Astrocyte of the spinal cord (primary cell): ENCODE measurements around the gene TAS2R9.

Experiments
- DNase-seq: peaks from one replicate; pipeline ENCODE4 v3.0.0; 2011; ENCODE audit warnings: low read depth, low spot score
- H3K4me3 ChIP-seq: 2 replicates; pipeline ENCODE4 v1.5.1; 2011; ENCODE audit warnings: low read depth, mild to moderate bottlenecking, low read length, moderate library complexity
- CTCF ChIP-seq: IDR thresholded peaks from 2 replicates; pipeline ENCODE4 v1.5.1; 2012; ENCODE audit warnings: low read depth, mild to moderate bottlenecking, low read length, inconsistent platforms
- in situ Hi-C: cut with HindIII; loops from 2 replicates; pipeline ENCODE4 v1.10.0; 2017; ENCODE audit warnings: low sequenced_read_pairs

The TAS2R9 gene

GRCh38 chr12:10759657-10760056 is 50.3 kb downstream of the TAS2R9 start:
- DNase-seq = no peak
- no peak for TF ChIP-seq CTCF
- no peak overlapping the region for H3K4me3 ChIP-seq
- in situ Hi-C loops = no loop called here
